Measurements from ENCODE around the gene GMPR2.
"Not testable (repeated sequence)": the region's sequence is repeated elsewhere in the genome, so short reads cannot be mapped to it uniquely, and the experiment has no call there.

The GMPR2 gene

DNA sequence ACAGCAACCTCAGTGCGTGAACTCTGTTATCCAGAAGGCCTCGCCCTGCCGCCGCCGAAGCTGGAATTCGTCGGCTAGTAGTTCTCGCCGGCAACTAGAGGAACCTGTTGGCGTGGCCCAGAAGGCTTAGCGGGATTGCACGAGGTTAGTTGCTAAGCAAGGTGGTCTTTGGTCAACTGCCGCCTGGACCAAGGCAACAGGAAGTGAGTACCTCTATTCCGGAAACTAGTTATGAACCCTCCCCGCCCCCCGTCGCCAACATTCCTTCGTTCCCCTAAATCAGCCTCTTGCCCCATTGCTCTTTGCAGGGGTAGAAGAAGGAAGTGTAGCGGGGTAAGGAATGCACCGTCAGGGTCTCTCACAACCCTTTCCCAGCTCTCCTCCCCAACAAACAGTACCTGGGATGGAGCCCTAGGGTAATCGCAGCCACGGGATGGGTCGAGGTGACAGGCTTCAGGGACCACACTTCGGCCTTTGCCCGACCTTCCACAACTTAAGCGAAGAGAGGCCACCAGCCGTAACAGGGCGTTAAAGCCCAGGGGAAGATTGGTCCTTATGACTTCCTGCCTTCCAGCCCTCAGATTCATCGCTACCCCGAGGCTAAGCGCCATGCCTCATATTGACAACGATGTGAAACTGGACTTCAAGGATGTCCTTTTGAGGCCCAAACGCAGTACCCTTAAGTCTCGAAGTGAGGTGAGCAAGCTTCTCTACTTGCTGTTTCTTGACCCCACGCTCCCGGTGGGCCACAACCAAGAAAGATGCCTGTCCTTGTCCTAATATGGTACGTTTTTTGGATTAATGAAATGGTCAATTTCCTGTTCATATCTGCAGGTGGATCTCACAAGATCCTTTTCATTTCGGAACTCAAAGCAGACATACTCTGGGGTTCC is at the start of gene GMPR2:
Gene GMPR2 (plus strand): TSS at position 285 of the 893 bp plus-strand sequence. CDS start 325 bp downstream, at position 610.
- no peak for DNase-seq

GRCh38 chr14:24183014-24183481 is 49.7 kb upstream of the GMPR2 start:
- no peak for DNase-seq

DNA sequence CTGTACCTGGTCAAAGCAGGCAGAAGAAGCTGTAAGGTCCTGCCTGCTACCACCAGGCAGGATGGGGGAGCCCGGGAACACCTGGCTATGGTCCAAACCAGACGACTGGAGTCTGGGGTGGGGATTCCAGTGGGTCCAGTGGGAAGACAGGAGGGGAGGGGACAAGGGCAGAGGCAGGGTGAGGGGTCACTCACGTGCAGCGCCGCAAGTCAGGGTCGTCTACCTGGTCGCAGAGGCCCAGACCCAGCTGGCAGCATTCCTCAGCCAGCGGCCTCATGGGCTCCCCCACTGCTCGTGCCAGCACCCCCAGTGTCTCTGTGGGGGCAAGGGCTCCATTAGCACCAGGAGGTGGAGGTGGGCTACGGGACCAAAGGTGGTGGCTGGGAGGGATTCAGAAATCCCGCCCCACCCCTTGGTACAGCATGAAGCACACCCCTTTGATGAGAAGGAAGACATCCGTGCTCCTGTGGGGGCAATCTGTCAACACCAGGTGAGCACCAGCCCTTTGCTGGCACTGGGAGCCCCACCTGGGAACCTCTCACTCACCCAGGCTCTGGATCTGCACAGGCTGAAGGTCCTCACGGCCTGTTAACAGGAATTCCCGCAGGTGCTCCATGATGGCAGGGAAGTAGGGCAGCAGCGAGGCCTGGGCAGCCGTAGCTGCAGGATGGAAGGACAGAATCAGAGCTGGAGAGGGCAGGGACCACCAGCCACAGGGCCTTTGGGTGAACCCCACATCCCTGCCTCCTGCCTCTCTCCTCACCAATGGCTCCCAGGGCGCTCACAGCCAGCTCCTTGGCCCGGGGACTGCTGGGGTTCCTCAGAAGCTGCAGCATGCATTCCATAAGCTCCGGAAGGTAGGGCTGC is 48.4 kb upstream of the GMPR2 start:
- DNase-seq: no peak

- no peak for DNase-seq
Observed at GRCh38 chr14:24185026-24185425, 47.7 kb upstream of the GMPR2 start.

- no peak for DNase-seq
Observed at GRCh38 chr14:24185741-24186140, 47.0 kb upstream of the GMPR2 start.

DNA sequence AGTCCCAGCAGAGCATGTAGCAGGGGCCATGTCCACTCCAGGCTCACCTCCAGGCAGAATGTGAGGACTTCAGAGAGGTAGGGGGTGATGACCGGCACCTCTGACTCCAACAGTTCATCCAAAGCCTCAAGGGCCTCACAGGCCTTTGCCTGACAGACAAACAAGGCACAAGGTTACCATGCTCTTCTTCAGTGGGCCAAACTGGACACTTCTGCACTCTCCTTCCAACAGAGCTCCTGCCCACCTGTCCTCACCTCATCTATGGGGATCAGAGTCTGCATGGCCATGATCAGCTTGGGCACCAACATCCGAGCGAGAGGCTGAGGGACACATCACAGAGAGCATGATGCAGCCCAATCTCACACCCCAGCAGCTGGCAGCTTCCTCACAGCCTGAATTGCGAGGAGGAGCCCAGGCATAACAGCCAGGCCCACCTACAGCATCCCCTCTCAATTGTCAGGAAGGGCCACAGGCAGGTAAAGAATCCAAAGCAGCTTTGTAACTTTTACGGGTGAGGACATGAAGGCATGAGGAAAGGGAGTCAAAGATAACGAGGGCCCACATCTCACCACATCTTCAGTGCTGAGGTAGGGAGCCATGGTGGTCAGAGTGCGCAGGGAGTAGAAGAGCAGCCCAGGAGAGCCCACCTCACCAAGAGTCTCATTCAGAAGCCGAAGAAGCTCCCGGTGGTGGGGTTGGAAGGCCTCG is 45.7 kb upstream of the GMPR2 start:
- DNase-seq: no peak

GRCh38 chr14:24187539-24187915 is 45.2 kb upstream of the GMPR2 start:
- DNase-seq: no peak

- DNase-seq: peak; percentile 90 to 96
Observed at GRCh38 chr14:24188251-24189058, 44.3 kb upstream of the GMPR2 start, which contains the start of gene IPO4. Gene IPO4, minus strand, starts transcription at chr14:24188816. Its CDS starts 29 bp downstream, at chr14:24188787.

DNA sequence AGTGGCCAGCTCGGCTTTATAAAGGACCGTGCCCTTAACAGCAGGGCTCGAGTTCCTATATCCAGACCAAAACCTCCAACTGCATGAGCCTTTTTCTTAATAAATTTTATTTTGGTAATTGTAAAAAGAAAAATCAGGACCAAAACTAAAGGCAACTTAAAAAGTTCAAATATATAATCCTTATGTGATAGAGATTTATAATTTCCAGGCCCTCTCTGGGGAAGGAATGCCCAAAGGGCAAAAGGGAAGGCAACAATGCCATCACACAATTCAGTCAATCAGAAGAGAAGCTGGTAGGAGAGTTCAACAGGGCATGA is 43.7 kb upstream of the GMPR2 start:
- no peak for DNase-seq

- no peak for DNase-seq
Observed at GRCh38 chr14:24189460-24189859, 43.3 kb upstream of the GMPR2 start.

DNA sequence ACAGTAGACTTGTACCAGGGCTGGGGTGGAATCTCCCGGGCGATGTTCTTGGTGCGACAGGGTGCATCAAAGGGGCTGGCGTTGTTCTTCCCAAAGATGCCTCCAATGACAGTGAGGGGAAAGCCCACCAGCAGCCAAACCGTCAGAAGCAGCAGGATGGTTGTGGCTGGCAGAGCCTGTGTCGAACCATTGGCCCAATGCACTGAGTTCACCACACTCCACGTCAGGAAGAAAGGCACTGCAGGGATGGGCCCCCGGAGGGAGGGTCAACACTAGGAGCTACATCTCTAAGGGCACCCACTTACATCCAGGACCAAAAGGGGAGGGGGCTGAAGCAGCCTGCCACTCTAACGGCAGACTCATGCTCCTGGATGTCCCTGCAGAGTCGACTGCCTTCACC is 42.3 kb upstream of the GMPR2 start:
- no peak for DNase-seq

- no peak for DNase-seq
Observed at GRCh38 chr14:24192933-24193332, 39.8 kb upstream of the GMPR2 start.

DNA sequence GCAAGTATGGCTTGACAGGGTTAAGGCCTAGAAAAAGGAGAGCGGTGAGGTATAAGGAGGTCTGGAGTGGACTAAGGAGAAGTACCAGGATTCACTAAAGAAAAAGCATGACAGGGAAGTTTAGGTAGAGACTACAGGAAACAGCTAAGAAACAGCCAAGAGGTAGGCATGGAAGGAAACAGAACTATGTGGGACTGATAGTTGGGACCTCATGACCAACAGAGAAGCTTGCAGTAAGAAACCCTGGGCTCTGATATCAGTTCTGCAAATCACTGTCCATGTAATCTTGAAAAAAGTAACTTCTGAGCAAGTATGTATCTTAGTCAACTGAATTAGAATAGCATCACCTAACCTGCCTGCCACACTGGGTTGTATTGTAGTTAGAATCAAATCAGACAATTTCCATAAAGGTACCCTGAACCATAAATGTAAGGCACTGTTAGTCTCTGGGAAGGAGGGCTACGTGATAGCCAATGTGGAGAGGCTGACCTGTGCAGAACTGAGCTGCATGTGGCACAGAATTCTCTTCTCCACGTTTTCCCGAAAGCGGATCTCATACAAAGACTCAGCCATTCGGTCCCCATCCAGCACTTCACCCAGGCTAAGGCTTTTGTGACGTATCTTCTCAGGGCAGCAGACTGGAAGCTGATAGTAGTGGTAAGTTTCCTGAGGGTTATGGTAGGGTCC is 38.4 kb upstream of the GMPR2 start:
- DNase-seq: no peak

GRCh38 chr14:24194873-24195185 is 37.9 kb upstream of the GMPR2 start:
- no peak for DNase-seq

GRCh38 chr14:24195186-24196070 is 37.3 kb upstream of the GMPR2 start, which contains the start of gene TM9SF1:
Gene TM9SF1, minus strand, starts transcription at chr14:24195441. Its CDS starts 422 bp downstream, at chr14:24195019.
- DNase-seq: peak; percentile 84 to 85

DNA sequence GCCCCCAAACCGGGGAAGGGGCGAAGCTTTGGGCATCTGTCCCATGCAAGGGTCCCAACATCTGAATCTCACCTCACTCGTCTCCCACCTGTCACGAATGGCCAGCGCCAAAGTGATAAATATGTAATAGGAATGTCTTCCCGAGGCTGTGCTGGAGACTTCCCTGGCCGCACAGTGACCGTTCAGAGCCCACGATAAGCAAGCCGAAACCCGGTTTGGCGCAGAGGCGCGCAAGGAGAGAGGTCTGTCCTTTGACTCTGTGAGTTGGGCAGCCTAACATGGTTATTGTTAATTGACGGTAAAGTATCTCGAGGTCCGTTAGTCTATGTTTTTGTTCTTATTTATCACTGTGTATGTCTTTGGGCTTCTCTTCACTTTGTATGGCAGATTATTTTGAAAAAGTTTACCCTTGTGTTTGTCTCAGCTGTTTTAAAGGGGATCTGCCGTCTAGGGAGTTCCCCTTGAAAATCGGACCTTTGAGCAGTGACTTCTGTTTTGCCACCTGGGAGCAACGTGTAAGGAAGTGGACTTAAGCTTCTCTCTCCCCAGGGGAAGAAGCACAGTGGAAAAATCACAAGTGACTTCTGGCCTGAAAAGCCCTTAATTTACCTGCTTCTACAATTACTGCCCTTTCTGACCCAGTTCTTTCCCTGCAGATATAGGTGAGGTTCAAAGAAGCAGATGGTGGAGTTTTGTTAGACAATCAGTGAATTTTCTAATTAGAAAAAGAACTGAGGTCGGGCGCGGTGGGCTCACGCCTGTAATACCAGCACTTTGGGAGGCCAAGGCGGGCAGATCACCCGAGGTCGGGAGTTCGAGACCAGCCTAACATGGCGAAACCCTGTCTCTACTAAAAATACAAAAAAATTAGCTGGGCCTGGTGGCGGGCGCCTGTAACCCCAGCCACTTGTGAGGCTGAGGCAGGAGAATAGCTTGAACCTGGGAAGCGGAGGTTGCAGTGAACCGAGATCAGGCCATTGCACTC is 36.4 kb upstream of the GMPR2 start:
- DNase-seq: no peak

DNA sequence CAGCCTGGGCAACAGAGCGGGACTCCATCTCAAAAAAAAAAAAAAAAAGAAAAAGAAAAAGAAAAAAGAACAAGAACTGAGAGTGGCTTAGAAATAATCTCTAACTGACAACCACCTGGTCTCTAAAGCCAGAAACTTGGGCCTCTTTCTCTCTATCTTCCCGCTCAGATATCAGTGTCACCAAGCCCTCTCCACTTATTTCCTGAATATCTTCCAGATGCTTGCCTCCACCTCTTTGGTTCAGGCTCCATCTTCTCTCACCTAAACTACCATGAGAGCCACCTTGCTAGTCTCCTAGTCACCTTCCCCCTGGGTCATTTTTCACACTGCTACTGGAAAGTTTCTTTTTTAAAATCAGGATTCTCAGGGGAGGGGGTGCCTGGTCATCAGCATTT is 35.7 kb upstream of the GMPR2 start:
- no peak for DNase-seq

GRCh38 chr14:24198814-24199524 is 33.8 kb upstream of the GMPR2 start:
- no peak for DNase-seq

DNA sequence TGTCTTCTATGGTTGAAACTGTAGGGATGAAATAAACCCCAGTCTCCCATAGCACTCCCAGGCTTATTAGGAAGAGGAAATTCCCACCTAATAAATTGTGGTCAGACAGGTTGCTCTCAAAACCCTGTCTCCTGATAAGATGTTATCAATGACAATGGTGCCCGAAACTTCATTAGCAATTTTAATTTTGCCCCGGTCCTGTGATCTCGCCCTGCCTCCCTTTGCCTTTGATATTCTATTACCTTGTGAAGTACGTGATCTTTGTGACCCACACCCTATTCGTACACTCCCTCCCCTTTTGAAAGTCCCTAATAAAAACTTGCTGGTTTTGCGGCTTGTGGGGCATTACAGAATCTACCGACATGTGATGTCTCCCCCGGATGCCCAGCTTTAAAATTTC is 30.2 kb upstream of the GMPR2 start:
- not testable (repeated sequence) for DNase-seq

All from stimulated activated CD4-positive, alpha-beta T cell treated with anti-CD3 and anti-CD28 coated beads, Interleukin-4, amount 100 ng/mL, for 4 hours (primary cell).